ENCODE results near the gene NOS1AP. TPM values are rescaled to one million over a fixed set of nuclear protein-coding genes. Genes with fewer than 3 reads are reported as not detected.

The NOS1AP gene
- total RNA-seq, 4 donors from 2014 or later = 1.9 to 5.4 (median 3.1) TPM

DNA sequence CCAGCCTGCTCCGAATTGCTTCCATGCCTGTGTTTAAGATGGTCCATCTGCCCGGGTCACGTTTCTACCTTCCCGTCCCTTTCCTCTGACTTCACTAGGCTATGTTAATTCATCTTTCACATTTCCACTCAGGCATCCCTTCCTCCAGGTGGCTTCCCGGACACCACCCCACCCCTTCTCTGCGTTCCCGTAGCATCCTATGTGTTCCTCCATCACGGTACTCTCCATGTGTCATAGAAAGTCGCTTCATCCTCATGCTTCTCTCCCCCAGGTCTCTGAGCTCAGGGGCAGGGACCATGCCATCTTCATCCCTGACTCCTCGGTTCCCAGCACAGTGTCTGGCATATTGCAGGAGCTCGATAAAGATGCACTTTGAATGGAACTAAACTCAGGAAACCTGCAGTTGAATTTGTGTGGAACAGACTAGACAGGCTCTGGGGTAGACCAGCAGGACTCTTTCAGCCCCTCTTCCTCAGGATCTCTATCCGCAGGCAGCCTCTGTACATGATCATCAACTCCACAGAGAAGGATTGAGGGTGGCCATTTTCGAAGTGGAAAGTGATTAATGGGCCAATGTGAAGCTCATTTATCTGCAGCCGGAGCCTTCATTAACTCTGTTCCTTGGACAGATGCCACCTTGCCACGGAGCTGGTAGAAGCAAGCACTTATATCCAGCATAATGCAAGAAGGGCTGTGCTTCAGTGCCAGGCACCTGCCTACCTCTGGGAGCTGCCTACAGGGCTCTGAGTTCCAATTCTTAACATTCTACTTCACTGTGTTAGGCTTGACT lies 321.1 kb downstream of the NOS1AP start:
- DNase-seq (ENCODE audit: low spot score) (no peak), ATAC-seq (ENCODE audit: low FRiP score) (no peak)
- TF ChIP-seq, protein P1, sequence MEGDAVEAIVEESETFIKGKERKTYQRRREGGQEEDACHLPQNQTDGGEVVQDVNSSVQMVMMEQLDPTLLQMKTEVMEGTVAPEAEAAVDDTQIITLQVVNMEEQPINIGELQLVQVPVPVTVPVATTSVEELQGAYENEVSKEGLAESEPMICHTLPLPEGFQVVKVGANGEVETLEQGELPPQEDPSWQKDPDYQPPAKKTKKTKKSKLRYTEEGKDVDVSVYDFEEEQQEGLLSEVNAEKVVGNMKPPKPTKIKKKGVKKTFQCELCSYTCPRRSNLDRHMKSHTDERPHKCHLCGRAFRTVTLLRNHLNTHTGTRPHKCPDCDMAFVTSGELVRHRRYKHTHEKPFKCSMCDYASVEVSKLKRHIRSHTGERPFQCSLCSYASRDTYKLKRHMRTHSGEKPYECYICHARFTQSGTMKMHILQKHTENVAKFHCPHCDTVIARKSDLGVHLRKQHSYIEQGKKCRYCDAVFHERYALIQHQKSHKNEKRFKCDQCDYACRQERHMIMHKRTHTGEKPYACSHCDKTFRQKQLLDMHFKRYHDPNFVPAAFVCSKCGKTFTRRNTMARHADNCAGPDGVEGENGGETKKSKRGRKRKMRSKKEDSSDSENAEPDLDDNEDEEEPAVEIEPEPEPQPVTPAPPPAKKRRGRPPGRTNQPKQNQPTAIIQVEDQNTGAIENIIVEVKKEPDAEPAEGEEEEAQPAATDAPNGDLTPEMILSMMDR (IDR thresholded peaks at IDR 0.05) = no peak

DNA sequence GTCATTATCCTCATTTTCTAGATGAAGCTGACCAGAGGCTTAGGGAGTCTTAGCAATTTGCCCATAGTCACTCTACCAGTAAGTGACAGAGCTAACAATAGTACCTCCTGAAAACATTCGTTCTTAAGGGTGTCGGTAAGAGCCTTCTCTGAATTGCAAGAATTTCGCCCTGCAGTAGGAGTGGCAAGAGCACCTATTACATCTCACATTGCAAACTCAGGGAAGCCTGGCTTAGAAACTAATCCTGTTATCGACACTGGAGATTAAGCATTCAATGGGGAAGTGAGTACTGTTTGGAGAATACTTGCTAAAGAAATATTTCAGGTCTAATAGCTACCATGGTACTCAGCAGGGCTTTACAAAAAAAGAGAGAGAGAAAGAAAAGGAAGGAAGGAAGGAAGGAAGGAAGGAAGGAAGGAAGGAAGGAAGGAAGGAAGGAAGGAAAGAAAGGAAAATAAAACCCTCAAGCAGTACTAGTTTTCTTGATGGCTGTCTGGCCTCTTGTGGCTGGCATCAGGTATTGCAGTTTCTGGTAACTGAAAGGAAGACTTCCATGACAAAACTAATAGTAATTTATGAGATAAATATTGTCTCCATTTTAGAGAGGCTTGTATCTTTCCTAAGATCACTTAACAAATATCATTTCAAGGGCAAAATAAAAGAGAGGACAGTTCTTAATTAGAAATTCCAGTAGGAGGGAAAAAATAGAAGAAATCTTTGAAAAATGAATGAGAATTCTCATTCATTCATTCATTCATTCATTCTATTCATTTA lies 322.5 kb downstream of the NOS1AP start:
- ATAC-seq (ENCODE audit: low FRiP score) (no peak), DNase-seq (ENCODE audit: low spot score) (no peak)
- TF ChIP-seq, protein P1 (IDR thresholded peaks at IDR 0.05) = peak in 2 of 3 donors; percentile 65 to 80

DNA sequence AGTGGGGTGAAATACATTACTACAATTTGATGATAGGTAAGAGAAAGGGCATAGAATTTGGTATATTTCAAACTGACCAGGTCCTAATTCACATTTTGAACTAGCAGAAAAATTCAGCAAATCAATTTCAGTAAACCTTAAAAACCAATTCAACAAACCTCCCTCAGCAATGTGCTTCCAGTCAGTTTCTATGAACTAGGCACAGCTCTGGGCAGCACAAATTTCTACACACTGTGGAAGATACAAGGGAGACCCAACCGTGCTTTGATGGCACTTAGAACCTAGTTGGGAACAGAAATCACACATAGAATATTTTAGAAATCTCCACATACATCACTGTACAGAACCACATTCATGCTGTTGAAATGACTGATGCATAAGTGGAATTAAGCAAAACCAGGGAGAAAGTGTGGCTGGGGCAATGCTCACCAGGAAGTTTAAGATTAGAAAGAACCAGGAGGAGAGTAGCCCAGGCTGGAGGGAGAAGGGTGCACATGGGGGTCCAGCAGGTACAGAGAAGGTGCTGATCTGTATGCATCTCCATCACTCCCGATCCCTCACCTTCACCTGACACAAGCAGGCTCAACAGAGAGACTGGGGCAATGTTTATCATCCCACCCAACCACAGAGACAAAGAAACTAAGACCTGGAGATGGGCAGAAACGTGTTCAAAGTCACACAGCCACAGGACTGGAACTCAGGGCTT lies 326.9 kb downstream of the NOS1AP start:
- ATAC-seq (ENCODE audit: low FRiP score) = no peak
- TF ChIP-seq, protein P1 (IDR thresholded peaks at IDR 0.05) = no peak
- DNase-seq (ENCODE audit: low spot score) = no peak

DNA sequence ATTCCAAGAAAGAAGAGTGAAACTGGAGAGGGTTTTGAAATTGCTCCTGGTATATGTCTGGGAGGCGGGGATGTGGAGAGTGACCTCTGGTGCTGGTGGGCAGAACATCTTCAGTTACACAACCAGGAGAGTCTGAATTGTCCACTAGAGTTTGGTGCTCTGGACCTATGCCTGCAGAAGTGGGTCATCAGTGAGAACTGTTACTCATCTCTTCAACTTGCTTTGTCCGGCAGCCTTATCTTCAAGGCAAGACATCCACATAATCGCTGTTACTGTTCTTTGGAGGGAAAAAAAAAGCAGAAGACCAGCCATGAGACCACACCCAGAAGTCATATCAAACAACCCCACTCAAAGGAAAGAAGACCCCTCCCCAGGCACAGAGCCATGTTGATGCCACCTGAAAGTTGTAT lies 327.6 kb downstream of the NOS1AP start:
- TF ChIP-seq, protein P1 (IDR thresholded peaks at IDR 0.05) = no peak
- ATAC-seq (ENCODE audit: low FRiP score) (peak; percentile 85), DNase-seq (ENCODE audit: low spot score) (no peak)

DNA sequence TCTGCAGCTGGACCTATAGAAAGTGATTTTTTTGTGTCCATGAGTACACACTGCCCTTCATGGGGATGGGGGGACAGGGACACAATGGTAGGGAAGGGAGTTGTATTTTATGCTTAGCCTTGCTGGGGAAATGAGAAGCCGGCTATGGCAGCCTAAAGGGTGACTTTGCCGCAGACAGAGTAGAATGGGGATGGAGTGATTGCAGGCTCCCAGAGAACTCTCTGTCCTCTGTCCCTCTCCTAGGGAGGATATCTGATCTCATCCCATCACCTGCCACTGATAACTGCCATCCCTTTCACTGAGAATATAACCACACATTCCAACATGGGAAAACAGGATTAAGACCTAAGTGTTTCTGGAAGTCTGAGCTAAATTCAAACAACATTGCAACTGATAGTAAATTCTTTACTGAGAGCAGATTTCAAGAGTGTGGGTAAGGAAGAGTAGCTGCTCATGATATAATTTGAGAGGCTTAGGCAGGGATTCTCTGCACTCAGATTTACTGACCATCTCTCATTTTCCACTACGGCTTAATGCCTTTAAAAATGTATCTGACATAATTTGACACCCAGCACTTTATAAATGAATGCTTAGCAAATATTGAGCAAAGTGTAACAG lies 328.6 kb downstream of the NOS1AP start:
- DNase-seq (ENCODE audit: low spot score) (no peak), ATAC-seq (ENCODE audit: low FRiP score) (no peak)
- TF ChIP-seq, protein P1 (IDR thresholded peaks at IDR 0.05) = no peak

DNA sequence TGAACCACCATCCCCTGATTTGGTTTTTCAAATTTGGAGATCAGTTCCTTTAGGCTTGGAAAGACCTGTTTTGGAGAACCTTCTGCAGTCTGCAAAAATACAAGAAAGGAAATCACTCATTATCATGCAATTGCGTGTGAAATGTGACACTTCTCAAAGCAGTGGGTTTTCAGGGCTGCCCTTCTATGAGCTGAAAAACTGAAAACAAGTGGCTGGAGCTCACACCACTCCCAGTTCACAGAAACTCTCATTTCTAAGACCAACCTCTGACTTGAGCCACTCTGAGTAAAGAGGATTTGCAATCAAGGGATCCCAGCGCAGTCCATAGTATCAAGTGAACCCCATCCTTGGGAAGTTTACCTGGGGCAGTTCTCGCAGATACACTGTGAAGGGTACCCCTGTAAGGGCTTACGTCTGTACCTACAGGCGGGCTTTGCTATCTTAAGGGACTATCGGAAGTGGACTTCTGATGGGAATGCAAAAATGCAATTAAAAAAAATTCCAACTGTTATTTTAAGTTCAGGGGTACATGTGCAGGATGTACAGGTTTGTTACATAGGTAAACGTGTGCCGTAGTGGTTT lies 329.6 kb downstream of the NOS1AP start:
- TF ChIP-seq, protein P1 (IDR thresholded peaks at IDR 0.05) = no peak
- ATAC-seq (ENCODE audit: low FRiP score) (no peak), DNase-seq (ENCODE audit: low spot score) (no peak)
